Panc1 (cell line): ENCODE measurements around the gene CAPZA1. TPM values are rescaled to one million over a fixed set of nuclear protein-coding genes. Genes with fewer than 3 reads are reported as not detected.

ENCODE experiments used
- ATAC-seq: fragments of 200-7000 bp; cut with Tn5 transposase; 2 replicates; pipeline ENCODE4 v1.9.1; 2020; ENCODE audit warnings: mild to moderate bottlenecking, moderate library complexity
- BruUV-seq: library from RNA; stranded (reverse); fragments of 400-500 nt; replicated peaks from 2 replicates; lab custom pipeline; 2021; lab: Mats Ljungman, UMichigan
- CTCF ChIA-PET: fragments of 300-600 bp; sonication (Branson Sonifier 250); formaldehyde crosslinking; loops from one replicate; lab custom pipeline; 2022; ENCODE audit warnings: antibody characterized with exemption; lab: Charles Lee
- POLR2A ChIA-PET: fragments of 300-600 bp; sonication (Branson Sonifier 250); formaldehyde crosslinking; loops from one replicate; lab custom pipeline; 2022; ENCODE audit warnings: antibody characterized with exemption; lab: Charles Lee
- DNase-seq: peaks from one replicate; pipeline ENCODE4 v3.0.0-alpha.2; 2010; ENCODE audit warnings: low read depth, low spot score
- H3K27ac ChIP-seq: 2 replicates; pipeline ENCODE4 v1.5.1; 2011; ENCODE audit warnings: mild to moderate bottlenecking, low read length, inconsistent platforms
- H3K27me3 ChIP-seq: fragments of 200-500 bp; sonication (Bioruptor generic); 2 replicates; pipeline ENCODE4 v1.6.0; 2014; ENCODE audit warnings: low read length, inconsistent platforms; ENCODE audit not compliant: control insufficient read depth, insufficient read depth
- H3K36me3 ChIP-seq: fragments of 200-500 bp; sonication (Bioruptor generic); 2 replicates; pipeline ENCODE4 v1.5.1; 2014; ENCODE audit warnings: inconsistent platforms, mild to moderate bottlenecking, low read length, moderate library complexity; ENCODE audit not compliant: control insufficient read depth, insufficient read depth
- H3K4me1 ChIP-seq: 2 replicates; pipeline ENCODE4 v1.5.1; 2011; ENCODE audit warnings: inconsistent platforms, mild to moderate bottlenecking, low read length, moderate library complexity; ENCODE audit not compliant: control insufficient read depth, insufficient read depth
- H3K4me3 ChIP-seq, 2 experiments: 2 replicates each; pipeline ENCODE4 v1.5.1; 2011 to 2012; ENCODE audit warnings: low read depth in 2 of 2, low read length in 2 of 2, mild to moderate bottlenecking in 2 of 2, inconsistent platforms in 1 of 2, moderate library complexity in 1 of 2
- H3K9me3 ChIP-seq: fragments of 200-500 bp; sonication (Bioruptor generic); 2 replicates; pipeline ENCODE4 v1.5.1; 2014; ENCODE audit warnings: low read depth, mild to moderate bottlenecking, inconsistent platforms, low read length, moderate library complexity; ENCODE audit not compliant: control insufficient read depth, insufficient read depth
- CTCF ChIP-seq: fragments of 450-650 bp; IDR thresholded peaks from 2 replicates; pipeline ENCODE4 v1.5.1; 2017; ENCODE audit warnings: mild to moderate bottlenecking
- POLR2AphosphoS5 ChIP-seq: IDR thresholded peaks from 2 replicates; pipeline ENCODE4 v1.6.1; 2012; ENCODE audit warnings: mild to moderate bottlenecking, low read depth, low read length, moderate library complexity
- REST ChIP-seq, 2 experiments: IDR thresholded peaks; 2 replicates each; pipeline ENCODE4 v1.6.1; 2011 to 2012; ENCODE audit warnings: low read depth in 2 of 2, control low read depth in 1 of 2, low read length in 1 of 2, mild to moderate bottlenecking in 1 of 2, moderate library complexity in 1 of 2; ENCODE audit not compliant: insufficient read depth in 1 of 2
- SIN3A ChIP-seq: IDR thresholded peaks from 2 replicates; pipeline ENCODE4 v1.6.1; 2012; ENCODE audit warnings: low read depth, mild to moderate bottlenecking, low read length, moderate library complexity, borderline replicate concordance; ENCODE audit not compliant: insufficient read depth
- TCF7L2 ChIP-seq: IDR thresholded peaks from 2 replicates; pipeline ENCODE4 v1.6.1; 2011; ENCODE audit warnings: mild to moderate bottlenecking, low read depth, low read length, inconsistent platforms
- in situ Hi-C: cut with HindIII; loops from 2 replicates; pipeline ENCODE4 v1.10.0; 2016; ENCODE audit warnings: low sequenced_read_pairs, low pct_unique_long_range_greater_than_20kb
- intact Hi-C: fragments of 100-400 bp; cut with micrococcal nuclease; formaldehyde crosslinking; loops from one replicate; pipeline ENCODE4 v1.10.0; 2022; ENCODE audit not compliant: unreplicated experiment
- total RNA-seq: library from RNA; stranded (reverse); gene quantifications from one replicate; pipeline ENCODE4 v1.2.1, GENCODE V29; 2021; ENCODE audit not compliant: unreplicated experiment

Gene CAPZA1
- total RNA-seq, 1 experiment from 2014 or later: 128 TPM

- Histone ChIP-seq H3K36me3 (no peaks in the 10 kb centered on the region; the same call in 1 of the 2 replicates), H3K4me3 (no peak overlapping the region), H3K27ac (peak overlapping the region; percentile 66; the same call in 1 of the 2 replicates), H3K4me1 (peaks cover 43% of the 10 kb centered on the region), H3K27me3 (no peaks in the 10 kb centered on the region), H3K9me3 (no peaks in the 10 kb centered on the region)
- ChIA-PET POLR2A (interaction anchor here (0.6 kb wide), 1 partner anchor 80 kb away, joined by 6 read pairs; no protein-coding TSS in a partner anchor), CTCF (interaction anchor here (0.6 kb wide), 1 partner anchor 13 kb away, joined by 6 read pairs; no protein-coding TSS in a partner anchor)
- intact Hi-C loops: no loop called here
- ATAC-seq (no peak), DNase-seq (no peak)
- in situ Hi-C loops: no loop called here
- BruUV-seq: no TSS peak
- TF ChIP-seq TCF7L2: no peak
- TF ChIP-seq REST (IDR thresholded peaks at IDR 0.05; ENCODE audit: insufficient read depth in 1 of 2, low read depth in 2 of 2, low read length in 1 of 2): no peak
- no peak for TF ChIP-seq POLR2AphosphoS5
- TF ChIP-seq SIN3A: no peak
- TF ChIP-seq CTCF: no peak
These were observed 79.0 kb downstream of the CAPZA1 start for GRCh38 chr1:112698366-112699310.

- Histone ChIP-seq H3K9me3 (no peaks in the 10 kb centered on the region), H3K27ac (peak overlapping the region; percentile 66), H3K36me3 (peaks cover under 1% of the 10 kb centered on the region), H3K4me1 (peaks cover 52% of the 10 kb centered on the region), H3K27me3 (no peaks in the 10 kb centered on the region), H3K4me3 (no peak overlapping the region)
- no TSS peak for BruUV-seq
- in situ Hi-C loops: no loop called here
- no peak for DNase-seq
- POLR2A ChIA-PET: interaction anchor here (0.6 kb wide), 1 partner anchor 81 kb away, joined by 6 read pairs; no protein-coding TSS in a partner anchor
- TF ChIP-seq SIN3A: no peak
- no peak for TF ChIP-seq REST (IDR thresholded peaks at IDR 0.05; ENCODE audit: insufficient read depth in 1 of 2, low read depth in 2 of 2, low read length in 1 of 2)
- no peak for TF ChIP-seq CTCF
- TF ChIP-seq POLR2AphosphoS5: no peak
- no peak for TF ChIP-seq TCF7L2
- intact Hi-C loops: no loop called here
- ATAC-seq: no peak
- CTCF ChIA-PET: no interaction called here
These were observed 80.0 kb downstream of the CAPZA1 start for GRCh38 chr1:112699425-112700144.
